Endothelial cell of umbilical vein (primary cell): Measurements from ENCODE around the gene RUFY3. TPM values are rescaled to one million over a fixed set of nuclear protein-coding genes. Genes with fewer than 3 reads are reported as not detected.

Experiments used
- BruUV-seq: library from RNA; stranded (reverse); fragments of 400-500 nt; replicated peaks from 2 replicates; lab custom pipeline; 2021; lab: Mats Ljungman, UMichigan
- CTCF ChIA-PET: fragments of 300-600, 350-600 bp; sonication (Branson Sonifier 250); formaldehyde crosslinking; loops from one replicate; lab custom pipeline; 2021; ENCODE audit warnings: antibody characterized with exemption, inconsistent platforms; lab: Charles Lee
- POLR2A ChIA-PET: fragments of 300-600, 350-600 bp; sonication (Branson Sonifier 250); formaldehyde crosslinking; loops from one replicate; lab custom pipeline; 2021; ENCODE audit warnings: antibody characterized with exemption, inconsistent platforms; lab: Charles Lee
- DNase-seq: peaks from one replicate; pipeline ENCODE4 v3.0.0-alpha.2; 2011; ENCODE audit warnings: low read depth, low spot score
- FAIRE-seq: peaks from 2 replicates; lab custom pipeline; 2011; peaks lifted over from hg19 to GRCh38; lab: Jason Lieb, UNC
- H2AFZ ChIP-seq: 2 replicates; pipeline ENCODE4 v1.6.0; 2012; ENCODE audit warnings: low read depth, low read length, control low read depth, inconsistent platforms
- H3K27ac ChIP-seq: 2 replicates; pipeline ENCODE4 v1.5.1; 2011; ENCODE audit warnings: low read depth, mild to moderate bottlenecking, control low read depth, low read length, moderate library complexity; ENCODE audit not compliant: insufficient read depth
- H3K27me3 ChIP-seq, 2 experiments: 2 replicates each; pipeline versions ENCODE4 v1.6.0 to v1.6.1; 2011; ENCODE audit warnings: low read length in 2 of 2, mixed read lengths in 1 of 2; ENCODE audit not compliant: control insufficient read depth in 2 of 2, insufficient read depth in 2 of 2
- H3K36me3 ChIP-seq, 2 experiments: 2 replicates in 1 of 2; 3 replicates in 1 of 2; pipeline ENCODE4 v1.5.1; 2011; ENCODE audit warnings: low read length in 2 of 2, mild to moderate bottlenecking in 1 of 2, moderate library complexity in 1 of 2; ENCODE audit not compliant: control insufficient read depth in 2 of 2, insufficient read depth in 2 of 2; ENCODE audit errors: extremely low read depth in 1 of 2
- H3K4me1 ChIP-seq: 3 replicates; pipeline ENCODE4 v1.5.1; 2011; ENCODE audit warnings: mild to moderate bottlenecking, low read length; ENCODE audit not compliant: control insufficient read depth, insufficient read depth; ENCODE audit errors: extremely low read depth
- H3K4me2 ChIP-seq: 2 replicates; pipeline ENCODE4 v1.6.1; 2011; ENCODE audit warnings: low read length, control low read depth, mixed read lengths; ENCODE audit not compliant: insufficient read depth
- H3K4me3 ChIP-seq, 3 experiments: fragments of 200-600 bp in 1 of 3; sonication (generic), shearing (Covaris generic) in 1 of 3; replicated peaks in 1 of 3; 2 replicates each; pipeline ENCODE4 v1.5.1; 2011 to 2016; ENCODE audit warnings: control low read depth in 3 of 3, low read length in 3 of 3, mild to moderate bottlenecking in 2 of 3, inconsistent platforms in 1 of 3, low read depth in 1 of 3, moderate library complexity in 1 of 3; ENCODE audit not compliant: insufficient read depth in 1 of 3
- H3K79me2 ChIP-seq: 2 replicates; pipeline ENCODE4 v1.6.0; 2012; ENCODE audit warnings: low read length, inconsistent platforms; ENCODE audit not compliant: control insufficient read depth, insufficient read depth
- H3K9ac ChIP-seq: replicated peaks from 2 replicates; pipeline ENCODE3; 2011; ENCODE audit warnings: low read length, control low read depth; ENCODE audit not compliant: insufficient read depth; ENCODE audit errors: extremely low read depth
- H3K9me1 ChIP-seq: replicated peaks from 3 replicates; pipeline ENCODE4 v1.6.0; 2011; ENCODE audit warnings: mild to moderate bottlenecking, low read length; ENCODE audit not compliant: control insufficient read depth, insufficient read depth; ENCODE audit errors: extremely low read depth
- H3K9me3 ChIP-seq: replicated peaks from 2 replicates; pipeline ENCODE4 v1.5.1; 2012; ENCODE audit warnings: low read length, inconsistent platforms; ENCODE audit not compliant: control insufficient read depth, insufficient read depth
- H4K20me1 ChIP-seq: replicated peaks from 2 replicates; pipeline ENCODE3; 2011; ENCODE audit warnings: mild to moderate bottlenecking, low read length; ENCODE audit not compliant: control insufficient read depth, insufficient read depth; ENCODE audit errors: extremely low read depth
- EZH2 ChIP-seq: IDR thresholded peaks from 2 replicates; pipeline ENCODE4 v1.6.1; 2012; ENCODE audit warnings: borderline replicate concordance, low read depth, mild to moderate bottlenecking, moderate library complexity, low read length, inconsistent platforms; ENCODE audit not compliant: severe bottlenecking
- FOS ChIP-seq: IDR thresholded peaks from 2 replicates; pipeline ENCODE4 v1.6.1; 2011; ENCODE audit warnings: mild to moderate bottlenecking, low read length, moderate library complexity, borderline replicate concordance; ENCODE audit not compliant: insufficient read depth
- GATA2 ChIP-seq: IDR thresholded peaks from 2 replicates; pipeline ENCODE4 v1.7.0; 2011; ENCODE audit warnings: low read depth, mild to moderate bottlenecking, moderate library complexity, mixed read lengths, low read length; ENCODE audit not compliant: insufficient read length, insufficient read depth
- JUN ChIP-seq: IDR thresholded peaks from 2 replicates; pipeline ENCODE4 v1.6.1; 2011; ENCODE audit warnings: borderline replicate concordance, low read depth; ENCODE audit not compliant: insufficient read length, insufficient read depth
- MYC ChIP-seq: IDR thresholded peaks from one replicate; pipeline ENCODE4 v1.6.1; 2011; ENCODE audit warnings: mild to moderate bottlenecking, low read depth, low read length
- POLR2A ChIP-seq: IDR thresholded peaks from 2 replicates; pipeline ENCODE4 v1.6.1; 2012; ENCODE audit warnings: low read depth, mild to moderate bottlenecking, control low read depth, low read length
- POLR2AphosphoS5 ChIP-seq: IDR thresholded peaks from 2 replicates; pipeline ENCODE4 v1.6.1; 2012; ENCODE audit warnings: low read depth, mild to moderate bottlenecking, control low read depth, low read length, moderate library complexity; ENCODE audit not compliant: insufficient read depth
- dilution Hi-C: fragments of 300-500 bp; cut with MboI; formaldehyde crosslinking; loops from one replicate; pipeline ENCODE4 v1.15.0; 2019; ENCODE audit warnings: low sequenced_read_pairs; ENCODE audit not compliant: extremely low pct_ligation_motif_present
- intact Hi-C: fragments of 100-400 bp; cut with micrococcal nuclease; formaldehyde crosslinking; loops from one replicate; pipeline ENCODE4 v1.10.0; 2022
- polyA plus RNA-seq, 4 experiments: library from polyadenylated mRNA; depleted of rRNA in 3 of 4; stranded (reverse) in 3 of 4; unstranded in 1 of 4; fragments of >200 nt; gene quantifications; 2 replicates each; pipeline versions ENCODE4 v1.2.1 to v1.2.3, GENCODE V29; 2011 to 2012; ENCODE audit warnings: missing spikeins in 1 of 4
- total RNA-seq: library from RNA; stranded (reverse); gene quantifications from 2 replicates; pipeline ENCODE4 v1.2.3, GENCODE V29; 2021
- TF ChIP-seq, protein P1 (sequence below), 2 donors: IDR thresholded peaks; 1 replicate in 1 of 2; 2 replicates in 1 of 2; pipeline ENCODE4 v1.5.1; 2011; ENCODE audit warnings: low read length in 2 of 2, mild to moderate bottlenecking in 2 of 2, moderate library complexity in 2 of 2, control low read depth in 1 of 2, inconsistent platforms in 1 of 2, low read depth in 1 of 2; ENCODE audit not compliant: insufficient read depth in 1 of 2; ENCODE audit errors: extremely low read depth in 1 of 2
- TF ChIP-seq, protein P2 (sequence below): IDR thresholded peaks from 2 replicates; pipeline ENCODE4 v1.6.1; 2011; ENCODE audit not compliant: insufficient read depth, insufficient read length

Gene RUFY3
- total and polyA plus RNA-seq, 2 donors (not counting 3 experiments of a cell fraction or from before 2014, with no cell fraction given) = 10.0 to 52.8 TPM

DNA sequence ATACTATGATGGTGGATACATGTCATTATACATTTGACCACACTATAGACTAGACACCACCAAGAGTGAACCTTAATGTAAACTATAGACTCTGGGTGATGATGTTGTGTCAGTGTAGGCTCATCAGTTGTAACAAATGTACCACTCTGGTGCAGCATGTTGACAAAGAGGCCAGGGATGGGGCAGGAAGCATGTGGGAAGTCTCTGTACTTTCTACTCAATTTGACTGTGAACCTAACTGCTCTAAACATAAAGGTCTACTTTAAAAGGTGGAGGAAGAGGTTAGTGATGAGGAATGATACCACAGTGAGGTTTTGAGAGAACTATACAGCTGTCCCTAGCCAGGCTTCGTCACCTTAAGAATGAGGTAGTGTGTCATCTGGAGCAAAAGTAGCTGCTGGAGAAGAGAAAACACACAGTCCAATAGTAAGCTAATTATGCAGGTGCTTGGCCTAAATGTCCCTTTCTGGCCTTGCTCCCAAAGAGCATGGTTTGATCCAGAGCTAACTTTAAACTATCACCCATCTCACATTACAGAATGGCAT lies 79.6 kb downstream of the RUFY3 start:
- Histone ChIP-seq H4K20me1 (no peaks in the 10 kb centered on the region), H3K79me2 (no peaks in the 10 kb centered on the region)

More for the DNA sequence above, 79.6 kb downstream of the RUFY3 start:
- DNase-seq = no peak
- BruUV-seq = no TSS peak
- no peak overlapping the region for H3K9ac ChIP-seq
- H3K9me1 ChIP-seq = no peaks in the 10 kb centered on the region
- intact Hi-C loops = no loop called here
- no peak for FAIRE-seq
- no peak overlapping the region for H2AFZ ChIP-seq
- dilution Hi-C loops = no loop called here
- no peak overlapping the region for H3K4me2 ChIP-seq
- POLR2A ChIA-PET = no interaction called here
- no peaks in the 10 kb centered on the region for H3K4me1 ChIP-seq
- CTCF ChIA-PET = interaction anchor here (0.6 kb wide), 1 partner anchor 34 kb away, joined by 6 read pairs; no protein-coding TSS in a partner anchor
- no peak overlapping the region for H3K4me3 ChIP-seq
- H3K36me3 ChIP-seq = no peaks in the 10 kb centered on the region
- no peaks in the 10 kb centered on the region for H3K27me3 ChIP-seq
- H3K9me3 ChIP-seq = no peaks in the 10 kb centered on the region
- TF ChIP-seq, protein P1, sequence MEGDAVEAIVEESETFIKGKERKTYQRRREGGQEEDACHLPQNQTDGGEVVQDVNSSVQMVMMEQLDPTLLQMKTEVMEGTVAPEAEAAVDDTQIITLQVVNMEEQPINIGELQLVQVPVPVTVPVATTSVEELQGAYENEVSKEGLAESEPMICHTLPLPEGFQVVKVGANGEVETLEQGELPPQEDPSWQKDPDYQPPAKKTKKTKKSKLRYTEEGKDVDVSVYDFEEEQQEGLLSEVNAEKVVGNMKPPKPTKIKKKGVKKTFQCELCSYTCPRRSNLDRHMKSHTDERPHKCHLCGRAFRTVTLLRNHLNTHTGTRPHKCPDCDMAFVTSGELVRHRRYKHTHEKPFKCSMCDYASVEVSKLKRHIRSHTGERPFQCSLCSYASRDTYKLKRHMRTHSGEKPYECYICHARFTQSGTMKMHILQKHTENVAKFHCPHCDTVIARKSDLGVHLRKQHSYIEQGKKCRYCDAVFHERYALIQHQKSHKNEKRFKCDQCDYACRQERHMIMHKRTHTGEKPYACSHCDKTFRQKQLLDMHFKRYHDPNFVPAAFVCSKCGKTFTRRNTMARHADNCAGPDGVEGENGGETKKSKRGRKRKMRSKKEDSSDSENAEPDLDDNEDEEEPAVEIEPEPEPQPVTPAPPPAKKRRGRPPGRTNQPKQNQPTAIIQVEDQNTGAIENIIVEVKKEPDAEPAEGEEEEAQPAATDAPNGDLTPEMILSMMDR (IDR thresholded peaks at IDR 0.05; ENCODE audit: extremely low read depth in 1 of 2, insufficient read depth in 1 of 2, low read depth in 1 of 2, low read length in 2 of 2) = no peak
- TF ChIP-seq FOS (no peak), POLR2A (no peak), JUN (no peak), EZH2 (no peak), GATA2 (no peak), MYC (no peak), POLR2AphosphoS5 (no peak)
- TF ChIP-seq, protein P2, sequence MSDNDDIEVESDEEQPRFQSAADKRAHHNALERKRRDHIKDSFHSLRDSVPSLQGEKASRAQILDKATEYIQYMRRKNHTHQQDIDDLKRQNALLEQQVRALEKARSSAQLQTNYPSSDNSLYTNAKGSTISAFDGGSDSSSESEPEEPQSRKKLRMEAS = no peak
- no peak overlapping the region for H3K27ac ChIP-seq
